GM21576 (cell line): Measurements from ENCODE around the gene EXOSC6.
"Not testable (repeated sequence)": the region's sequence is repeated elsewhere in the genome, so short reads cannot be mapped to it uniquely, and the experiment has no call there.

ENCODE experiments used
- ATAC-seq: cut with Tn5 transposase; IDR thresholded peaks from one replicate; pipeline ENCODE4 v1.9.1; 2021; ENCODE audit warnings: mild to moderate bottlenecking, moderate library complexity; ENCODE audit not compliant: unreplicated experiment

EXOSC6 gene

DNA sequence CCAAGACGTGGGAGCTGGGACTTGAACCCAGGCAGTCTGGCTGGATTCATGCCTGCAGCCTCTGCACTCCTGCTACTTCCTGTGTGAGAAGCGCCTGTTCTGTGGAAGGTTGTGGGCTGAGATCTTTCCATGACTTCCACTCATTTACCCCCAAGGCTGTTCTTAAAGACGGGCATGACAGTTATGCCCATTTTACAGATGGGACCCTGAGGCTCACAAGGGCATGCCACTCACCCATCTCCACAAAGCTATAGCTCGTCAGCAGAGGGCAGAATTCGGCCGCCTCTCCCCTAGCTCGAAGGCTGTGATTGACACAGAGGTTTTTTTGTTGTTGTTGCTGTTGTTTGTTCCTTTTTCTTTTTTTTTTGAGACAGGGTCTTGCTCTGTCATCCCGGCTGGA is 51.7 kb downstream of the EXOSC6 start:
- not testable (repeated sequence) for ATAC-seq

DNA sequence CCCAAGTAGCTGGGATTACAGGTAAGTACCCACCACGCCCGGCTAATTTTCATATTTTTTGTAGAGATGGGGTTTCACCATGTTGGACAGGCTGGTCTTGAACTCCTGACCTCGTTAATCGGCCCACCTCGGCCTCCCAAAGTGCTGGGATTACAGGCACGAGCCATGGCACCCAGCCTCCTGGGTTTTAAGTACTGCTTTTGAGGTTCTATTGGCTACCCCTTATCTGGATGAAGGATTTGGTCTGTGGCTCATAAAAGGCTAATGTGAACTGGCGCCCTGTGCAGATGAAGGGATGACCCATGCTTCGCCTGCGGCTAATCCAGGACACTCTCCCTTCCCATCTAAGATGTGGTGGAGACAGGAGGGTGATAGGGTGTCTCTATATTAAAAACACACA is 52.6 kb downstream of the EXOSC6 start:
- not testable (repeated sequence) for ATAC-seq

DNA sequence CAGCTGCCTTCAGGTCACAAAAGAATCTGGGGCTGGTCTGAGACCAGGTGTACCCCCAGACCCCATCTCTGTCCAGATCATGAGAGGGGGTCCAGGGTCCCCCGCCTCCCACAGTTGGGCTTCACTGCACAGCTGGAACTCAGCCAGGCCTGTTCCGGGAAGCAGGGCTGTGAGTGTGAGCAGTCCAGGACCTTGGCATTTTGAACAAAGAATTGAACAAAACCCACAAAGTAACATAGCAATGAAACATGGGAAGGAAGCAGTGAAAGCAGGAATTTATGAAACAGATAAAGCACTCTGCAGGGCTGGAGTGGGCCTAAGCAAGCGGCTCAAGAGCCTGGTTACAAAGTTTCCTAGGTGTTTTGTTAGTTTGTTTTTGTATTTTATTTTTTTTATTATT is 53.1 kb downstream of the EXOSC6 start:
- not testable (repeated sequence) for ATAC-seq

DNA sequence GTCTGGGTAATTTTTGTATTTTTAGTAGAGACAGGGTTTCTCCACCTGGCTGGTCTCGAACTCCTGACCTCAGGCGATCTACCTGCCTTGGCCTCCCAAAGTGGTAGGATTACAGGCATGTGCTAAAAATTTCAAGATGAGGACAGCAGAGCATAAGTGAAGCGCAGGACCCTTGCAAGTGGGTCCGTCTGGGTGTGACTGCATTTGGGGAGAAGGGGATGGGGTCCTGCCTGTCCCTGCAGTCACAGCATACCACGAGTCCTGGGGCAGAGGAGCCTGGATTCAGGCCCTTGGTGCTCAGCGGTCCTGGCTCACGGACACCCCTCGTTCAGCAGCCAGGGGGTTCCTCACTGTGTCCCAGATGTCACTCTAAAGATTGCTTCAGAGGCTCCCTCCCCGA is 53.5 kb downstream of the EXOSC6 start:
- not testable (repeated sequence) for ATAC-seq

DNA sequence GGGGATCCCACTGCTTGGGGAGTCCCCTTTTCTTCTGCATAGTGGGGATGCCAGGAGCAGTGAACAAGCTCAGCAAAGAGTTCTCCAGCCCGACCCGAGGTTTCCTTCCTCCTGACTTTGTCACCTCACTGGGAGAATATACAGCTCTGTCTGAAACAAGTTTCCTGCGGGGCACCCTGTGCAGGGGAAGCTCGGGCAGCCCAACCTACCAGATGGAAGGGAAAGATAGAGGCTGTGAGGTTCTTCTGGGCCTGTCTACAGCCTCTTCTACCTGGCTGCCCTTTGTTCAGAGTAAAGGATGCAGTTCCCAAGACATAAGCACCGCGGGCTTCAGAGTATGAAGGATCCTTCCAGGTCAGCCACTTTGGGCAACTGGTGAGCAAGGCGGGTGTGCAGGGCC is 54.1 kb downstream of the EXOSC6 start:
- ATAC-seq: not testable (repeated sequence)
